Pancreas (tissue), 10 donors: ENCODE measurements around the gene SMOC1. TPM values are rescaled to one million over a fixed set of nuclear protein-coding genes. Genes with fewer than 3 reads are reported as not detected.

Source experiments
- ATAC-seq, 4 donors: fragments of 200-7000 bp; cut with Tn5 transposase; one replicate each; pipeline versions ENCODE4 v1.8.0 to v1.9.1; 2020; ENCODE audit warnings: mild to moderate bottlenecking in 4 of 4, moderate library complexity in 4 of 4
- DNase-seq, 6 donors: peaks; one replicate each; pipeline ENCODE4 v3.0.0-alpha.2; 2020
- FAIRE-seq: peaks from 2 replicates; lab custom pipeline; 2012; peaks lifted over from hg19 to GRCh38; lab: Jason Lieb, UNC
- H3K27ac ChIP-seq, 4 donors: fragments of 200-600 bp; sonication (generic); 1 replicate in 3 of 4; 2 replicates in 1 of 4; pipeline versions ENCODE4 v1.5.0 to v1.8.0; 2020
- H3K27me3 ChIP-seq, 4 donors: fragments of 200-600 bp; one replicate each; pipeline ENCODE4 v1.8.0; 2021
- H3K36me3 ChIP-seq, 3 donors: fragments of 200-600 bp; sonication (generic) in 1 of 3; one replicate each; pipeline versions ENCODE4 v1.5.0 to v1.8.0; 2020 to 2021
- H3K4me1 ChIP-seq, 3 donors: fragments of 200-600 bp; one replicate each; pipeline ENCODE4 v1.8.0; 2021
- H3K4me3 ChIP-seq, 4 donors: fragments of 200-600 bp; sonication (generic) in 2 of 4; one replicate each; pipeline versions ENCODE4 v1.5.0 to v1.8.0; 2020 to 2021
- H3K9me3 ChIP-seq, 4 donors: fragments of 200-600 bp; one replicate each; pipeline ENCODE4 v1.8.0; 2021
- WGBS, 2 donors: extraction: QIAGEN DNeasy Blood & Tissue Kit; methylation state at CpG; one replicate each; pipeline ENCODE4 v1.1.7; 2013; 5-methylcytosine and 5-hydroxymethylcytosine counted together
- intact Hi-C, 3 donors: fragments of 100-400 bp; cut with DNase I; formaldehyde crosslinking; loops; one replicate each; pipeline versions ENCODE4 v1.11.1 to v1.14.2; 2022
- polyA plus RNA-seq, 2 donors: library from polyadenylated mRNA; stranded (reverse); fragments of 200-250 nt; gene quantifications; one replicate each; pipeline ENCODE4 v1.2.3, GENCODE V29; 2013
- total RNA-seq, 6 donors: library from RNA; stranded (reverse); fragmentation: NEBNext Ultra II Directional in 4 of 6; extraction: Animal tissue kit (Norgen Biotek cat#: 25700) in 4 of 6; gene quantifications; one replicate each; pipeline versions ENCODE4 v1.2.1 to v1.2.4, GENCODE V29; 2021 to 2023
- TF ChIP-seq, protein P1 (sequence below), 4 donors: fragments of 200-600 bp; sonication (generic) in 3 of 4; IDR thresholded peaks; one replicate each; pipeline versions ENCODE4 v1.5.0 to v1.8.0; 2021; ENCODE audit warnings: antibody characterized with exemption in 4 of 4
- donor health status: healthy with polysubstance abuse.
- donor health status: DM: no; HTN: no; CAD: no; lungs with moderate emphysema.
- donor health status: DM: no; HTN: no; CAD: no.
- donor health status: control.
- donor health status: control.
- donor health status: Bipolar disorder and iron deficiency.
- donor health status: DM: yes; HTN: yes; CAD: no.
- donor health status: DM: no; HTN: no; CAD: no.
- donor health status: DM: no; HTN: no; CAD: no.
- donor health status: DM: yes; HTN: yes; CAD: no.

SMOC1 gene
- total and polyA plus RNA-seq, 8 donors: 2.2 to 55.7 (median 6.3) TPM

DNA sequence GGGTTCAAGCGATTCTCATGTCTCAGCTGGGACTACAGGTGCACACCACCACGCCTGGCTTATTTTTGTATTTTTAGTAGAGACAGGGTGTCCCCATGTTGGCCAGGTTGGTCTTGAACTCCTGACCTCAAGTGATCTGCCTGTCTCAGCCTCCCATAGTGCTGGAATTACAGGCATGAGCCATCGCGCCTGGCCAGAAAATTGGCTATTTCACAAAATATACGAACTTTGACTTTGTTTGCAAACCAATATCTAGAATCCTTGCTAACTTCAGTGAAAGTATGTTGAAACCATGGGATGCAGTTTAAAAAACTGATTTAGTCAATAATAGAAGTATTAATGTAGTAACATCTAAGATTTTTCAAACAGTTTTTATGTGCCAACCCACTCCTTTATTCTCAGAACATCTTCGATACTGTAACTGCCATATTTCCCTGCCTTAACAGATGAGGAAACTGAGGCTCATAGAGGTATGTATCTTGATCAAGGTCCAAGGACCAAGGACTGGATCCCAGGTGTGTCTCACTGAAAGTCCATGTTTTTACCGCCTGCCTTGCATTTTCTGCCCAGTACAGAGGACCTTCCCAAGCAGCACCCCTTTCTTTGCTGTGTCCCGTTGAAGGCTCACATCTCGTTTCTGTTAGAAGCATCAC is 54.5 kb downstream of the SMOC1 start:
- Histone ChIP-seq H3K4me1 (peaks cover 0 to 8% (median 7%) of the 10 kb centered on the region in 3 donors), H3K27me3 (no peaks in the 10 kb centered on the region), H3K9me3 (no peaks in the 10 kb centered on the region), H3K36me3 (no peaks in the 10 kb centered on the region), H3K27ac (no peak overlapping the region), H3K4me3 (no peak overlapping the region)
- TF ChIP-seq, protein P1, sequence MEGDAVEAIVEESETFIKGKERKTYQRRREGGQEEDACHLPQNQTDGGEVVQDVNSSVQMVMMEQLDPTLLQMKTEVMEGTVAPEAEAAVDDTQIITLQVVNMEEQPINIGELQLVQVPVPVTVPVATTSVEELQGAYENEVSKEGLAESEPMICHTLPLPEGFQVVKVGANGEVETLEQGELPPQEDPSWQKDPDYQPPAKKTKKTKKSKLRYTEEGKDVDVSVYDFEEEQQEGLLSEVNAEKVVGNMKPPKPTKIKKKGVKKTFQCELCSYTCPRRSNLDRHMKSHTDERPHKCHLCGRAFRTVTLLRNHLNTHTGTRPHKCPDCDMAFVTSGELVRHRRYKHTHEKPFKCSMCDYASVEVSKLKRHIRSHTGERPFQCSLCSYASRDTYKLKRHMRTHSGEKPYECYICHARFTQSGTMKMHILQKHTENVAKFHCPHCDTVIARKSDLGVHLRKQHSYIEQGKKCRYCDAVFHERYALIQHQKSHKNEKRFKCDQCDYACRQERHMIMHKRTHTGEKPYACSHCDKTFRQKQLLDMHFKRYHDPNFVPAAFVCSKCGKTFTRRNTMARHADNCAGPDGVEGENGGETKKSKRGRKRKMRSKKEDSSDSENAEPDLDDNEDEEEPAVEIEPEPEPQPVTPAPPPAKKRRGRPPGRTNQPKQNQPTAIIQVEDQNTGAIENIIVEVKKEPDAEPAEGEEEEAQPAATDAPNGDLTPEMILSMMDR (IDR thresholded peaks at IDR 0.05): no peak
- FAIRE-seq: no peak
- intact Hi-C loops: no loop called here
- no peak for DNase-seq
- WGBS, 2 donors: 81 to 83% methylated on average over 9 of the region's 9 CpGs
- no peak for ATAC-seq

DNA sequence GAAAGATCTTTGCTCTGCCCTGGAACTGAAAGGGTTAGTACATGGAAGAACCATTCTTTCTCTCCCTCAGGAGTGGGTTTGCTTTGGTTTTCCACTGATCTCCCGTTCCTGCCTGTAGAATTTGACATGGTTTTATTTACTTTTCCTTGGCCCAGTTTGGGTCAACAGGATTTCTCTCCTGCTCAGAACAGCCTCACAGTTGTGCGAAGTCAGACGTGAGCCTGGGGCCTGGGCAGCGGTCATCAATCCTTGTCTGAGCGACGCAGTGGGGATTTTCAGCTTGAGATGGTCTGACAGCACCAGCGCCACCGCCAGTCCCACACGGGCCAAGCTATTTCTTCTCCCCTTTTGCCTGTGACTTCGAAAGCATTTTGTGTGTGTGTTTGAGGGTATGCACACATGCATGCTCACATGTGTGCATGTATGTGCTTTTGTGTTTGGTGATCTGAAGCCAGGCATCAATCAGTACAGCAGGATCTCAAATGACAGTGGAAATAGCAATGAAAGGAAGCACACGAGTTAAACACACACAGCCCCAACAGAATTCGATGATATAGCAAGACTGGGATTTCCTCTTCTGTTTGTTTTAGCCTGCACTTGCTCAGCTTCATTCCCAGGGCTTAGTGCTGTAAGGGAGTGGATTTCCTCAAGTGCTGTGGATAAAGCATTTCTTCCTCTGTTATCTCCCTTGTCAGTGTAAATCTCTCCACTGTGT is 58.3 kb downstream of the SMOC1 start:
- intact Hi-C loops: no loop called here
- peak; percentile 36 to 73 (median 58) for ATAC-seq
- Histone ChIP-seq H3K27ac (no peak overlapping the region), H3K9me3 (no peaks in the 10 kb centered on the region), H3K36me3 (no peaks in the 10 kb centered on the region), H3K4me3 (no peak overlapping the region), H3K4me1 (peaks cover 8 to 16% (median 15%) of the 10 kb centered on the region in 3 donors), H3K27me3 (no peaks in the 10 kb centered on the region)
- 16 to 25% methylated on average over 12 of the region's 12 CpGs for WGBS, 2 donors
- DNase-seq: peak in 1 of 6 donors; percentile 41
- FAIRE-seq: no peak
- TF ChIP-seq, protein P1 (IDR thresholded peaks at IDR 0.05): no peak

DNA sequence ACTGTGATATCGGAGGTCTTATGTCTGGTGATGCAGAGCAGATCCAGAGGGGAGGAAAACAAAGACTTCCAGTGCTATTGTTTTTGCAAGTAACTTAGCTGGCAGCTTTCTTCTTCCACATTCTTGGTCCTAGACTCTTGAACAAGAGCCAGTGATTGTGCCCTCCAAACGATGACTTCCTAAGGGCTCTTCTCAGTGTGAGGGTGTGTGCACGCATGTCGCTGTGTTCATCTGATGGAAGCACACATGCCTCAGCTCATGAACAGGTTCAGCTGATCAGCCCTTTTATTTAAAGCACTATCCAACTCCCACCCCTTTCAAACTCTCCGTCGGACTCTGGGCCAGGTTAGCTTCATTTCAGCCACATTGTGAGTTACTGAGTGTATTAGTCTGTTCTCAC is 59.5 kb downstream of the SMOC1 start:
- H3K36me3 ChIP-seq: no peaks in the 10 kb centered on the region
- TF ChIP-seq, protein P1 (IDR thresholded peaks at IDR 0.05): no peak
- no peak for DNase-seq
- no peak for ATAC-seq
- H3K27ac ChIP-seq: no peak overlapping the region
- H3K4me1 ChIP-seq: peaks cover 20 to 29% (median 27%) of the 10 kb centered on the region in 3 donors
- intact Hi-C loops: no loop called here
- no peak overlapping the region for H3K4me3 ChIP-seq
- H3K27me3 ChIP-seq: no peaks in the 10 kb centered on the region
- 90% methylated on average over 6 of the region's 6 CpGs for WGBS, 2 donors
- no peak for FAIRE-seq
- no peaks in the 10 kb centered on the region for H3K9me3 ChIP-seq

DNA sequence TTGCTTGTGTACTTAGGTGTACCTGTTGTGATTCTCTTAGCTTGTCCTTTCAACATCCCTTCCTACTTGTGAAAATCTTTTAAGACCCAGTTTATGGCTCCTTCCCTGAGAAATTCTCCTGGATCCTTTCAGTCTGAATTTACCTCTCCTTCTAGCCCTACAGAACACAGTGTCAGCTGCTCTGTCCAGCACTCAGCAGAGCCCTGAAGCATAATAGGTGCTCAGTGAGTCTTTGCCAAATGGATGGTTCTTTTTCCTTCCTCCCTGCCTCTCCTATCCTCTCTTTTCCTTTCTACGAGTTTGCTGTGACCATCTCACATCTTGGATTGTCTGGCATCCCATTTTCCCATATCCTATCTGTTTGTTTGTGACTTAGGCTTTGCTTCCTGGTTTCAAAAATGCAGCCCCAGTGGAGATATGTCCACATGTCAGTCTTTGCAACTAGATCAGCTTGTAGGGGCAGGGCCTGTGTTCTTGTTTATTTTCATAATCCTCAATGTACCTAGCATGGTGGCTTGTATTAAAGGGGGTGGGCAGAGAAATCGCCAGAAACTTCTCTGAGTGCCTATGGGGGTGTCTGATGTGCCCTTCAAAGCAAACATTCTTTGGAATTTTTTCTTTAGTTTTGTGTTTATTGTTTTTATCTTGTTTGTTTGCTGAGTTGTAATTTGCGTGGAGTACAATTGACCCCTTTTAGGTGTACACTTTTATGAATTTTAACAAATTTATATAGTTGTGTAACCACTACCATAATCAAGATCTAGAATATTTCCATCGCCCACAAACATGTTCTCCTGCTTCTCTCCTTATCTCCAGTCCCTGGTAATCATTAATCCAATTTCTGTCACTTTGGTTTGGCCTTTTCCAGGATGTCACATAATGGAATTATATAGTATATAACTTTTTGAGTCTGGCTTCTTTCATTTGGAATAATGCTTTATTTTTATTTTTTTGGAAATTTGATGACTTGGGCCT is 62.8 kb downstream of the SMOC1 start:
- TF ChIP-seq, protein P1 (IDR thresholded peaks at IDR 0.05): no peak
- H3K36me3 ChIP-seq: no peaks in the 10 kb centered on the region
- 17 to 18% methylated on average over 4 of the region's 4 CpGs for WGBS, 2 donors
- DNase-seq (no peak), ATAC-seq (peak; percentile 86 to 92 (median 88)), FAIRE-seq (no peak)
- no peaks in the 10 kb centered on the region for H3K9me3 ChIP-seq
- H3K4me1 ChIP-seq: peaks cover 21 to 29% (median 28%) of the 10 kb centered on the region in 3 donors
- H3K27ac ChIP-seq: peak overlapping the region; percentile 3 to 85 (median 42)
- H3K4me3 ChIP-seq: no peak overlapping the region
- H3K27me3 ChIP-seq: no peaks in the 10 kb centered on the region
- intact Hi-C loops: no loop called here
